ENCODE results near the gene MEMO1.
A peak's percentile ranks its signal among the peaks of the same experiment; 100 is the strongest.
"Not testable (repeated sequence)": the region's sequence is repeated elsewhere in the genome, so short reads cannot be mapped to it uniquely, and the experiment has no call there.

MEMO1 gene

GRCh38 chr2:32010670-32011484, at the start of gene MEMO1:
Gene MEMO1, minus strand, starts transcription at chr2:32011008. Its CDS starts 761 bp downstream, at chr2:32010247.
- DNase-seq, result peak; percentile 90 to 91

GRCh38 chr2:32060266-32060665, 49.5 kb upstream of the MEMO1 start:
- no peak for DNase-seq

- DNase-seq, result no peak
Measured at GRCh38 chr2:32058130-32058529, 47.3 kb upstream of the MEMO1 start.

GRCh38 chr2:32054583-32054982, 43.8 kb upstream of the MEMO1 start:
- not testable (repeated sequence) for DNase-seq

GRCh38 chr2:32051836-32052439, 41.1 kb upstream of the MEMO1 start:
- no peak for DNase-seq

- DNase-seq, result no peak
Measured at GRCh38 chr2:32043561-32043960, 32.8 kb upstream of the MEMO1 start.

GRCh38 chr2:32039447-32040219, 28.8 kb upstream of the MEMO1 start, which contains the start of gene DPY30:
Gene DPY30, minus strand, starts transcription at chr2:32039805. Its CDS starts 349 bp downstream, at chr2:32039456.
- DNase-seq, result peak; percentile 89 to 92

GRCh38 chr2:32034198-32034887, 23.5 kb upstream of the MEMO1 start:
- DNase-seq, result not testable (repeated sequence)

- DNase-seq, result not testable (repeated sequence)
Measured at GRCh38 chr2:32018789-32019482, 8.1 kb upstream of the MEMO1 start.

GRCh38 chr2:32012872-32013271, 2.1 kb upstream of the MEMO1 start:
- no peak for DNase-seq

- DNase-seq, result no peak
Measured at GRCh38 chr2:32011485-32011960, 715 bp upstream of the MEMO1 start.

- not testable (repeated sequence) for DNase-seq
Measured at GRCh38 chr2:32010280-32010669, 533 bp downstream of the MEMO1 start.

- DNase-seq, result no peak
Measured at GRCh38 chr2:32009516-32010256, 1.1 kb downstream of the MEMO1 start.

- DNase-seq, result no peak
Measured at GRCh38 chr2:32008805-32009515, 1.8 kb downstream of the MEMO1 start.

- no peak for DNase-seq
Measured at GRCh38 chr2:32007121-32007391, 3.8 kb downstream of the MEMO1 start.

GRCh38 chr2:32005371-32005976, 5.3 kb downstream of the MEMO1 start:
- no peak for DNase-seq

- DNase-seq, result no peak
Measured at GRCh38 chr2:32003791-32004190, 7.0 kb downstream of the MEMO1 start.

- DNase-seq, result no peak
Measured at GRCh38 chr2:32002406-32002805, 8.4 kb downstream of the MEMO1 start.

- DNase-seq, result no peak
Measured at GRCh38 chr2:31999438-31999837, 11.4 kb downstream of the MEMO1 start.

GRCh38 chr2:31998731-31999383, 12.0 kb downstream of the MEMO1 start:
- DNase-seq, result no peak

Data from NCI-H1930 (cell line).